DOHH2 (cell line): ENCODE measurements around the gene RETREG1.

ENCODE experiments used
- EZH2phosphoT487 ChIP-seq: fragments of 200-600 bp; sonication (generic); IDR thresholded peaks from 2 replicates; pipeline ENCODE4 v1.6.1; 2017; ENCODE audit warnings: borderline replicate concordance, mild to moderate bottlenecking, antibody characterized with exemption, low read length, moderate library complexity, mixed read lengths
- TF ChIP-seq, protein P1 (sequence below): fragments of 200-600 bp; sonication (generic); IDR thresholded peaks from one replicate; pipeline ENCODE4 v1.5.1; 2014; ENCODE audit warnings: antibody characterized with exemption, mild to moderate bottlenecking, low read depth, low read length; ENCODE audit not compliant: poor library complexity, severe bottlenecking

- TF ChIP-seq, protein P1, sequence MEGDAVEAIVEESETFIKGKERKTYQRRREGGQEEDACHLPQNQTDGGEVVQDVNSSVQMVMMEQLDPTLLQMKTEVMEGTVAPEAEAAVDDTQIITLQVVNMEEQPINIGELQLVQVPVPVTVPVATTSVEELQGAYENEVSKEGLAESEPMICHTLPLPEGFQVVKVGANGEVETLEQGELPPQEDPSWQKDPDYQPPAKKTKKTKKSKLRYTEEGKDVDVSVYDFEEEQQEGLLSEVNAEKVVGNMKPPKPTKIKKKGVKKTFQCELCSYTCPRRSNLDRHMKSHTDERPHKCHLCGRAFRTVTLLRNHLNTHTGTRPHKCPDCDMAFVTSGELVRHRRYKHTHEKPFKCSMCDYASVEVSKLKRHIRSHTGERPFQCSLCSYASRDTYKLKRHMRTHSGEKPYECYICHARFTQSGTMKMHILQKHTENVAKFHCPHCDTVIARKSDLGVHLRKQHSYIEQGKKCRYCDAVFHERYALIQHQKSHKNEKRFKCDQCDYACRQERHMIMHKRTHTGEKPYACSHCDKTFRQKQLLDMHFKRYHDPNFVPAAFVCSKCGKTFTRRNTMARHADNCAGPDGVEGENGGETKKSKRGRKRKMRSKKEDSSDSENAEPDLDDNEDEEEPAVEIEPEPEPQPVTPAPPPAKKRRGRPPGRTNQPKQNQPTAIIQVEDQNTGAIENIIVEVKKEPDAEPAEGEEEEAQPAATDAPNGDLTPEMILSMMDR, result no peak
- TF ChIP-seq EZH2phosphoT487, result no peak
Observed at GRCh38 chr5:16593628-16594027, 23.2 kb downstream of the RETREG1 start.
